GM12892 (cell line): ENCODE data around the gene MLANA.

Experiments
- POLR2A ChIP-seq: IDR thresholded peaks from 2 replicates; pipeline ENCODE4 v1.6.1; 2011; ENCODE audit warnings: low read depth, low read length, control low read depth
- POLR2AphosphoS5 ChIP-seq: IDR thresholded peaks from 2 replicates; pipeline ENCODE4 v1.6.1; 2011; ENCODE audit warnings: low read depth, low read length, control low read depth
- TAF1 ChIP-seq: IDR thresholded peaks from 2 replicates; pipeline ENCODE4 v1.6.1; 2011; ENCODE audit warnings: low read depth, mild to moderate bottlenecking, control low read depth, low read length, borderline replicate concordance

DNA sequence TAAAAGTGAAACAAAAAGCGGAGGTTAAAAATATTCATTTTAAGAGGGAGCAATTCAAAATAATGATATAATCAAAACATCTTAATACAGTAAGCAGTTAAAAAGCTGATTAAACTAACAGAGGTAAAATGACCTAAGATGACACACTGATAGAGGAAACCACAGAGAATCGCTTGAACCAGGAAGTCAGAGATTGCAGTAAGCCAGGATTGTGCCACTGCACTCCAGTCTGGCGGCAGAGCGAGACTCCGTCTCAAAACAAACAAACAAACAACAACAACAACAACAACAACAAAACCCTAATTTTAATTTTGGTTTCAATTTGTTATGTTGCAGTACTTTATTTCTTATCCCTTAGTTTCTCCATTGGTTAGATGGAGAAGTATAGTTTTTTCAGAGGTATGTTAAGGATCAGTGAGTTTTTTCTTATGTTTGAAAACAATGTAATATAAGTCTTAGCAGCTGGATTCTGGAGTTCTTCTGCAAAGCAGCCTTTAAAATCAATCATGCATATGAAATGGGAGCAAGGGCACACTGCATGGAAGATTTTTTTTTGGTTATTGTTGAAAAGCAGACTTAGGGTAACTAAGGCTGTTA lies 58.5 kb downstream of the MLANA start:
- TF ChIP-seq POLR2A (no peak), POLR2AphosphoS5 (no peak), TAF1 (no peak)
